Keratinocyte (primary cell): ENCODE results near the gene SNN. TPM values are rescaled to one million over a fixed set of nuclear protein-coding genes. Genes with fewer than 3 reads are reported as not detected.

Experiments
- DNase-seq: peaks from one replicate; pipeline ENCODE4 v3.0.0-alpha.2; 2011; ENCODE audit warnings: low read depth, missing footprints, low spot score
- FAIRE-seq: peaks from 2 replicates; lab custom pipeline; 2011; peaks lifted over from hg19 to GRCh38; lab: Jason Lieb, UNC
- H2AFZ ChIP-seq: 2 replicates; pipeline ENCODE4 v1.6.0; 2012; ENCODE audit warnings: low read length, control low read depth, inconsistent platforms; ENCODE audit not compliant: control insufficient read depth
- H3K27ac ChIP-seq: 2 replicates; pipeline ENCODE4 v1.5.1; 2011; ENCODE audit warnings: low read length; ENCODE audit not compliant: control insufficient read depth, insufficient read depth
- H3K27me3 ChIP-seq: 3 replicates; pipeline ENCODE4 v1.6.0; 2011; ENCODE audit warnings: low read length; ENCODE audit not compliant: control insufficient read depth, insufficient read depth; ENCODE audit errors: extremely low read depth
- H3K36me3 ChIP-seq, 2 experiments: 2 replicates in 1 of 2; 3 replicates in 1 of 2; pipeline ENCODE4 v1.5.1; 2011; ENCODE audit warnings: low read length in 2 of 2, mild to moderate bottlenecking in 1 of 2; ENCODE audit not compliant: control insufficient read depth in 2 of 2, insufficient read depth in 2 of 2; ENCODE audit errors: extremely low read depth in 1 of 2
- H3K4me1 ChIP-seq: 3 replicates; pipeline ENCODE4 v1.5.1; 2011; ENCODE audit warnings: low read length; ENCODE audit not compliant: control insufficient read depth, insufficient read depth; ENCODE audit errors: extremely low read depth
- H3K4me2 ChIP-seq: 3 replicates; pipeline ENCODE4 v1.6.0; 2011; ENCODE audit warnings: low read depth, low read length; ENCODE audit not compliant: control insufficient read depth, insufficient read depth; ENCODE audit errors: extremely low read depth
- H3K4me3 ChIP-seq, 3 experiments: fragments of 200-600 bp in 1 of 3; sonication (generic) in 1 of 3; 2 replicates in 2 of 3; 3 replicates in 1 of 3; pipeline ENCODE4 v1.5.1; 2011 to 2016; ENCODE audit warnings: low read length in 3 of 3, mild to moderate bottlenecking in 3 of 3, control low read depth in 2 of 3, inconsistent platforms in 1 of 3, low read depth in 1 of 3, mixed read lengths in 1 of 3, mixed run types in 1 of 3, moderate library complexity in 1 of 3; ENCODE audit not compliant: control insufficient read depth in 2 of 3, insufficient read depth in 2 of 3; ENCODE audit errors: extremely low read depth in 1 of 3
- H3K79me2 ChIP-seq: 2 replicates; pipeline ENCODE4 v1.6.0; 2012; ENCODE audit warnings: low read length; ENCODE audit not compliant: control insufficient read depth, insufficient read depth
- H3K9ac ChIP-seq: 3 replicates; pipeline ENCODE4 v1.6.0; 2011; ENCODE audit warnings: low read length; ENCODE audit not compliant: control insufficient read depth, insufficient read depth; ENCODE audit errors: extremely low read depth
- H3K9me1 ChIP-seq: 3 replicates; pipeline ENCODE4 v1.6.0; 2011; ENCODE audit warnings: low read length; ENCODE audit not compliant: control insufficient read depth, insufficient read depth; ENCODE audit errors: extremely low read depth
- H3K9me3 ChIP-seq: 2 replicates; pipeline ENCODE4 v1.5.1; 2012; ENCODE audit warnings: low read depth, low read length; ENCODE audit not compliant: control insufficient read depth
- H4K20me1 ChIP-seq: 3 replicates; pipeline ENCODE4 v1.6.0; 2011; ENCODE audit warnings: low read length; ENCODE audit not compliant: control insufficient read depth, insufficient read depth; ENCODE audit errors: extremely low read depth
- EZH2 ChIP-seq: IDR thresholded peaks from one replicate; pipeline ENCODE4 v1.6.1; 2012; ENCODE audit warnings: inconsistent platforms, mild to moderate bottlenecking, low read length, moderate library complexity
- dilution Hi-C: fragments of 300-500 bp; cut with MboI; formaldehyde crosslinking; loops from one replicate; pipeline ENCODE4 v1.7.0; 2020; ENCODE audit warnings: low sequenced_read_pairs; ENCODE audit not compliant: extremely low pct_ligation_motif_present
- polyA plus RNA-seq, 5 experiments: library from polyadenylated mRNA; depleted of rRNA in 3 of 5; stranded (reverse) in 3 of 5; stranded (forward) in 1 of 5; unstranded in 1 of 5; fragments of >200 nt; gene quantifications; 1 replicate in 1 of 5; 2 replicates in 3 of 5; 3 replicates in 1 of 5; pipeline versions ENCODE4 v1.2.1 to v1.2.3, GENCODE V29; 2011 to 2012; ENCODE audit warnings: missing spikeins in 2 of 5, low read depth in 1 of 5, low replicate concordance in 1 of 5
- TF ChIP-seq, protein P1 (sequence below), 3 experiments: IDR thresholded peaks in 1 of 3; conservative IDR thresholded peaks in 1 of 3; optimal IDR thresholded peaks in 1 of 3; 2 replicates in 2 of 3; 3 replicates in 1 of 3; pipeline versions ENCODE3 to v1.5.1; 2011; ENCODE audit warnings: low read length in 3 of 3, mild to moderate bottlenecking in 3 of 3, moderate library complexity in 2 of 3, control low read depth in 1 of 3, inconsistent platforms in 1 of 3; ENCODE audit not compliant: insufficient read depth in 2 of 3; ENCODE audit errors: extremely low read depth in 1 of 3

SNN gene
- polyA plus RNA-seq, 1 donor (not counting 4 experiments of a cell fraction or from before 2014, with no cell fraction given): 15.9 TPM

DNA sequence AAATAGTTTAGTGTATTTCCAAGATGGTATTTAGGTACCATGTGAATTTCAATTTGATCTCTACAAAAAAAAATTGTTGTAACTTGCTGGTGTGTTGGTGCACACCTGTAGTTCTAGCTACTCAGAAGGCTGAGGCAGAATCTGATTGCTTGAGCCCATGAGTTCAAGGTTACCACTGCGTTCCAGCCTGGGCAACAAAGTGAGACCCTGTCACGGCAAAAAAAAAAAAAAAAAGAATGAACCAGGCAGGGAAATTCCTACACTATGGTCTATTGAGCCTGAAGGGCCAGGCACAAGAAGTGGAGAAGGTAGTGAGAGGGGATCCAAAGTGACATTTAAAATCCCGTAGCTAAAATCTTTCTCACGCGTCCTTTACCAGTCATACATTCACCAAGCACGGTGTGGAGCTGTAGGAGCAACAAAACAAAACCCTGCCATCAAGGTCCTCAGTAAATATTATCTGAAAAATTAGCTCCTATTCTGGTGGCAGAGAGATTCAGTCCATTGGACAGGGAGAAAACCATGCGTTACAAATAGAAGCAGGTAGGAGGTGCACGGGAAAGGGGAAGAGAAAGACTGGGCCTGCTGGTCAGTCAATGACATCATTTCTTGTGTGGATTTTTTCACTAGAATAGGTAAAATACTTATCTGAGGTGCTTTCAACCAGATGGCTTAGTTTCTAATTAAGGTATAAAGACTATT lies 47.1 kb downstream of the SNN start:
- Histone ChIP-seq H3K4me3 (no peak overlapping the region), H2AFZ (no peak overlapping the region), H3K9me3 (no peaks in the 10 kb centered on the region), H3K27me3 (no peaks in the 10 kb centered on the region), H4K20me1 (no peaks in the 10 kb centered on the region), H3K79me2 (no peaks in the 10 kb centered on the region), H3K9me1 (no peaks in the 10 kb centered on the region), H3K4me1 (no peaks in the 10 kb centered on the region), H3K36me3 (peaks cover 19 to 28% of the 10 kb centered on the region in 2 experiments), H3K27ac (no peak overlapping the region), H3K9ac (no peak overlapping the region), H3K4me2 (no peak overlapping the region)
- DNase-seq: no peak
- dilution Hi-C loops: no loop called here
- FAIRE-seq: no peak
- no peak for TF ChIP-seq EZH2
- TF ChIP-seq, protein P1, sequence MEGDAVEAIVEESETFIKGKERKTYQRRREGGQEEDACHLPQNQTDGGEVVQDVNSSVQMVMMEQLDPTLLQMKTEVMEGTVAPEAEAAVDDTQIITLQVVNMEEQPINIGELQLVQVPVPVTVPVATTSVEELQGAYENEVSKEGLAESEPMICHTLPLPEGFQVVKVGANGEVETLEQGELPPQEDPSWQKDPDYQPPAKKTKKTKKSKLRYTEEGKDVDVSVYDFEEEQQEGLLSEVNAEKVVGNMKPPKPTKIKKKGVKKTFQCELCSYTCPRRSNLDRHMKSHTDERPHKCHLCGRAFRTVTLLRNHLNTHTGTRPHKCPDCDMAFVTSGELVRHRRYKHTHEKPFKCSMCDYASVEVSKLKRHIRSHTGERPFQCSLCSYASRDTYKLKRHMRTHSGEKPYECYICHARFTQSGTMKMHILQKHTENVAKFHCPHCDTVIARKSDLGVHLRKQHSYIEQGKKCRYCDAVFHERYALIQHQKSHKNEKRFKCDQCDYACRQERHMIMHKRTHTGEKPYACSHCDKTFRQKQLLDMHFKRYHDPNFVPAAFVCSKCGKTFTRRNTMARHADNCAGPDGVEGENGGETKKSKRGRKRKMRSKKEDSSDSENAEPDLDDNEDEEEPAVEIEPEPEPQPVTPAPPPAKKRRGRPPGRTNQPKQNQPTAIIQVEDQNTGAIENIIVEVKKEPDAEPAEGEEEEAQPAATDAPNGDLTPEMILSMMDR (optimal IDR thresholded peaks at IDR 0.05 in 1 of 3, IDR thresholded peaks at IDR 0.05 in 1 of 3, conservative IDR thresholded peaks at IDR 0.05 in 1 of 3; ENCODE audit: extremely low read depth in 1 of 3, insufficient read depth in 2 of 3, low read length in 3 of 3): no peak

DNA sequence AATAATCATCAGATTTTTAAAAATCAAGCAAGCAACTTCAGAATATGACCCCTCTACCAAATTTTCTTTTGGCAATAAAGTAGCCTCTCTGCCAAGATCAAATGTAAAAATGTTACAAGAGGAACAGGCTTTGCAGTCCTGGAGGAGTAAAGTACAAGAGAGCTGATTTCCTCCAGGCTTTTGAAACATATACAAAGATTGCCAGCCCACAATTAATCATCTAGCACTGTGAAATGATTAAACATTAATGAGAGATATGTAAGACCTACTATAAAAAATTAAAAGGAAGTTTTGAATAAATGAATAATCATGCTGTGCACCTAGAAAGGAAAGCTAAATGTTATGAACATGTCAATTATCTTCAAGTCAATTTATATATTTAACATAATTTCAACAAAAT lies 48.1 kb downstream of the SNN start:
- Histone ChIP-seq H3K36me3 (peaks cover 15 to 20% of the 10 kb centered on the region in 2 experiments), H3K9me1 (no peaks in the 10 kb centered on the region), H3K4me2 (no peak overlapping the region), H4K20me1 (no peaks in the 10 kb centered on the region), H2AFZ (no peak overlapping the region), H3K27ac (no peak overlapping the region), H3K4me1 (no peaks in the 10 kb centered on the region), H3K27me3 (no peaks in the 10 kb centered on the region), H3K4me3 (no peak overlapping the region), H3K9ac (no peak overlapping the region), H3K9me3 (no peaks in the 10 kb centered on the region), H3K79me2 (no peaks in the 10 kb centered on the region)
- dilution Hi-C loops: no loop called here
- DNase-seq (no peak), FAIRE-seq (no peak)
- TF ChIP-seq, protein P1 (optimal IDR thresholded peaks at IDR 0.05 in 1 of 3, IDR thresholded peaks at IDR 0.05 in 1 of 3, conservative IDR thresholded peaks at IDR 0.05 in 1 of 3; ENCODE audit: extremely low read depth in 1 of 3, insufficient read depth in 2 of 3, low read length in 3 of 3): no peak
- TF ChIP-seq EZH2: no peak
